Vagina (tissue), 2 donors: ENCODE data around the gene CDK5RAP3. TPM values are rescaled to one million over a fixed set of nuclear protein-coding genes. Genes with fewer than 3 reads are reported as not detected.

Source experiments
- DNase-seq, 2 donors: peaks; one replicate each; pipeline ENCODE4 v3.0.0-alpha.2; 2017; ENCODE audit errors: extremely low spot score in 2 of 2
- H3K27ac ChIP-seq: fragments of 200-600 bp; sonication (generic); one replicate; pipeline ENCODE4 v1.5.1; 2019
- H3K27me3 ChIP-seq: fragments of 200-600 bp; sonication (generic); one replicate; pipeline ENCODE4 v1.5.1; 2019
- H3K36me3 ChIP-seq, 2 donors: fragments of 200-600 bp; sonication (generic); one replicate each; pipeline ENCODE4 v1.5.1; 2017 to 2019
- H3K4me1 ChIP-seq: fragments of 200-600 bp; sonication (generic); one replicate; pipeline ENCODE4 v1.5.1; 2019
- H3K4me3 ChIP-seq, 2 donors: fragments of 200-600 bp; sonication (generic); 1 replicate in 1 of 2; 2 replicates in 1 of 2; pipeline ENCODE4 v1.5.1; 2016 to 2019
- H3K9me3 ChIP-seq: fragments of 200-600 bp; sonication (generic); one replicate; pipeline ENCODE4 v1.5.1; 2019
- POLR2A ChIP-seq, 2 donors: fragments of 450-650 bp; IDR thresholded peaks; one replicate each; pipeline ENCODE4 v1.6.1; 2017; ENCODE audit warnings: antibody characterized with exemption in 2 of 2, mild to moderate bottlenecking in 2 of 2, moderate library complexity in 2 of 2
- POLR2AphosphoS5 ChIP-seq, 2 donors: sonication (generic); formaldehyde crosslinking; IDR thresholded peaks; one replicate each; pipeline ENCODE4 v1.9.0; 2017; ENCODE audit warnings: antibody characterized with exemption in 2 of 2, mild to moderate bottlenecking in 2 of 2, low read depth in 1 of 2; ENCODE audit not compliant: insufficient read depth in 1 of 2
- intact Hi-C: fragments of 100-400 bp; cut with DNase I; formaldehyde crosslinking; loops from one replicate; pipeline ENCODE4 v1.15.1; 2023
- total RNA-seq: library from RNA; depleted of rRNA; stranded (reverse); fragments of >200 nt; gene quantifications from one replicate; pipeline ENCODE4 v1.2.3, GENCODE V29; 2016
- TF ChIP-seq, protein P1 (sequence below), 3 experiments: fragments of 450-650 bp in 2 of 3; fragments of 200-600 bp in 1 of 3; sonication (generic) in 1 of 3; IDR thresholded peaks; one replicate each; pipeline ENCODE4 v1.5.1; 2017 to 2019; ENCODE audit warnings: antibody characterized with exemption in 3 of 3, mild to moderate bottlenecking in 2 of 3, moderate library complexity in 2 of 3

The CDK5RAP3 gene
- total RNA-seq, 1 donor from 2014 or later, result 144 TPM

DNA sequence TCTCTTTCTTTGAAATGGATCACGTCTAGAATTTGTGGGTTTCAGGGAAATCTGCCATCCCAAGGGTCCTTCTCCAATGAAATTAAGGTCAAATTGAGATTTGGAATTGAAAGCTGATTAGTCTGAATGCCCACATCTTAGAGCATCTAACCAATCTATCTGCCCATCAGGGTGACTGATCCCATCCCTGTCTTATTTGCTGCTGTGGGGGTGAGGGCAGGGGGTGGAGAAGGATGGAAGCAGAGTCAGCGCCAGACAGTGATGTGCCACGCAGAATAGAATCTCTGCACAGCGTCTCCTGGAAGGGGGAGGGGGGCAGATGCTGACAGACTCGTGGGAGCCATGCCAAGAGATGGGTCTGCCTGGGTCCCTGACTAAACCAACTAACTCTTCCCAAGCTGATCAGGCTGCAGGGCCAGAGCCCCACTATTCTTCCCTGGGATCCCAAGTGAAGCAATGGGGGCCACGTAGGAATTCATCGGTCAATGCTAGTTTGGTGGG, 32.1 kb downstream of the CDK5RAP3 start:
- H3K27me3 ChIP-seq, result no peaks in the 10 kb centered on the region
- intact Hi-C loops, result no loop called here
- TF ChIP-seq, protein P1, sequence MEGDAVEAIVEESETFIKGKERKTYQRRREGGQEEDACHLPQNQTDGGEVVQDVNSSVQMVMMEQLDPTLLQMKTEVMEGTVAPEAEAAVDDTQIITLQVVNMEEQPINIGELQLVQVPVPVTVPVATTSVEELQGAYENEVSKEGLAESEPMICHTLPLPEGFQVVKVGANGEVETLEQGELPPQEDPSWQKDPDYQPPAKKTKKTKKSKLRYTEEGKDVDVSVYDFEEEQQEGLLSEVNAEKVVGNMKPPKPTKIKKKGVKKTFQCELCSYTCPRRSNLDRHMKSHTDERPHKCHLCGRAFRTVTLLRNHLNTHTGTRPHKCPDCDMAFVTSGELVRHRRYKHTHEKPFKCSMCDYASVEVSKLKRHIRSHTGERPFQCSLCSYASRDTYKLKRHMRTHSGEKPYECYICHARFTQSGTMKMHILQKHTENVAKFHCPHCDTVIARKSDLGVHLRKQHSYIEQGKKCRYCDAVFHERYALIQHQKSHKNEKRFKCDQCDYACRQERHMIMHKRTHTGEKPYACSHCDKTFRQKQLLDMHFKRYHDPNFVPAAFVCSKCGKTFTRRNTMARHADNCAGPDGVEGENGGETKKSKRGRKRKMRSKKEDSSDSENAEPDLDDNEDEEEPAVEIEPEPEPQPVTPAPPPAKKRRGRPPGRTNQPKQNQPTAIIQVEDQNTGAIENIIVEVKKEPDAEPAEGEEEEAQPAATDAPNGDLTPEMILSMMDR (IDR thresholded peaks at IDR 0.05), result no peak
- no peak for TF ChIP-seq POLR2AphosphoS5 (IDR thresholded peaks at IDR 0.05; ENCODE audit: insufficient read depth in 1 of 2, low read depth in 1 of 2)
- TF ChIP-seq POLR2A (IDR thresholded peaks at IDR 0.05), result no peak

DNA sequence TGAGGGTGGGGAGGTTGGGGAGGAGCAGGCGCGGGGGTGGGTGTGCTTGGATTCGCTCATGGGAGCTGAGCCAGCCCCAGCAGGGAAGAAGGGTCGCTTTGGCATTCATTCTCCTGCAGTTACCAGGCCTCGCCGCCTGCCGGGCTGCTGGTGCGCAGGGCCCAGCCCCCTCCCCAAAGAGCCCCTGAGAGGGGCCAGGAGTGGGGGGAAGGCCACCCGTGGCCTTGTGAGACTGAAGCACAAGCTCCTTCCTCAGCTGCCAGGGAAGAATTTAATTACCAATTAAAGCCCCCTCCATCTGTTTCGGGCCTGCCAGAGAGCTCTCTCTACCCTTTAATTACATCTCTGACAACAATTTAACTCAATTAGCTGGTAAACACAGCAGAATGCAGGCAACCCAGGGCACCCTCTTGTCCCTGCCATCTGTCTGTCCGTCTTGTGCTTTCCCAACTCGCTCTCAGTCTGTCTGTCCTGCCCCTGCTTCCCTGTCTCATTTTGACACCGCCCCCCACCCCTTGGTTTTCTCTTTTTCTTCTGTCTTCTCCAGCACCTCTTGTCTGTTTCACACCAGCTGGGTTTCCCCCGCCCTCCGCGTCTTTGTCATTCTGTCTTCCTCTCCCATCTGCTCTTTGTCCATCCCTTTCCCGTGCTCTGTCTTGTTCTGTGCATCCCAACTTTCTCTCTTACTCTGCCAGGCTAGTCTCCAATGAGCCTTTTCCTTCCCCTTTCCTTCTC, 32.7 kb downstream of the CDK5RAP3 start:
- no peak overlapping the region for H3K27ac ChIP-seq
- H3K27me3 ChIP-seq, result no peaks in the 10 kb centered on the region
- no peaks in the 10 kb centered on the region for H3K9me3 ChIP-seq

More for the DNA sequence above, 32.1 kb downstream of the CDK5RAP3 start:
- Histone ChIP-seq H3K4me1 (peaks cover 12% of the 10 kb centered on the region), H3K4me3 (no peak overlapping the region), H3K36me3 (no peaks in the 10 kb centered on the region), H3K9me3 (no peaks in the 10 kb centered on the region), H3K27ac (no peak overlapping the region)
- no peak for DNase-seq

DNA sequence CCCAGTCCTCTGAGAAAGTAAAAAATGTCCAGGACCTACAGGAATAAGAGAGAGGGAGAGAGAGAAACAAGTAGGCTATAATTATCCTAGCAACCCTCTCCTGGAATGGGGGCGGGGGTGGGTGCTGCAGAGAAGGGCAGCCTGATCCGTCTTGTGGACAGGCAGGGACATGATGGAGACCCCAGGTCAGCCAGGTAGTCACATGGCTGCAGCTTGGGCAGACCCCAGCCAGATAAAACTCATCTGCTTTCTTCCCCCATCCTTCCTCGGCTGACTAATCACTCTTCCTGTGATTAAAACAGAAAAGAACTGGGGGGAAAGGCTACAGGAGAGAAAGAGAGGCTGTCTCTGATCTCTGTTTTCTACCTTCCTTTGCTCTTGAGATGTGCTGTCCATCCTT, 34.1 kb downstream of the CDK5RAP3 start:
- Histone ChIP-seq H3K27ac (no peak overlapping the region), H3K4me1 (peaks cover 12% of the 10 kb centered on the region), H3K36me3 (no peaks in the 10 kb centered on the region), H3K4me3 (no peak overlapping the region), H3K9me3 (no peaks in the 10 kb centered on the region), H3K27me3 (no peaks in the 10 kb centered on the region)
- no peak for DNase-seq
- intact Hi-C loops, result no loop called here
- no peak for TF ChIP-seq POLR2AphosphoS5 (IDR thresholded peaks at IDR 0.05; ENCODE audit: insufficient read depth in 1 of 2, low read depth in 1 of 2)
- TF ChIP-seq, protein P1 (IDR thresholded peaks at IDR 0.05), result no peak
- TF ChIP-seq POLR2A (IDR thresholded peaks at IDR 0.05), result no peak

More for the DNA sequence above, 32.7 kb downstream of the CDK5RAP3 start:
- DNase-seq, result no peak
- Histone ChIP-seq H3K4me3 (no peak overlapping the region), H3K4me1 (peaks cover 12% of the 10 kb centered on the region), H3K36me3 (no peaks in the 10 kb centered on the region)
- intact Hi-C loops, result no loop called here
- TF ChIP-seq POLR2AphosphoS5 (IDR thresholded peaks at IDR 0.05; ENCODE audit: insufficient read depth in 1 of 2, low read depth in 1 of 2), result no peak
- TF ChIP-seq, protein P1 (IDR thresholded peaks at IDR 0.05), result no peak
- TF ChIP-seq POLR2A (IDR thresholded peaks at IDR 0.05), result no peak

DNA sequence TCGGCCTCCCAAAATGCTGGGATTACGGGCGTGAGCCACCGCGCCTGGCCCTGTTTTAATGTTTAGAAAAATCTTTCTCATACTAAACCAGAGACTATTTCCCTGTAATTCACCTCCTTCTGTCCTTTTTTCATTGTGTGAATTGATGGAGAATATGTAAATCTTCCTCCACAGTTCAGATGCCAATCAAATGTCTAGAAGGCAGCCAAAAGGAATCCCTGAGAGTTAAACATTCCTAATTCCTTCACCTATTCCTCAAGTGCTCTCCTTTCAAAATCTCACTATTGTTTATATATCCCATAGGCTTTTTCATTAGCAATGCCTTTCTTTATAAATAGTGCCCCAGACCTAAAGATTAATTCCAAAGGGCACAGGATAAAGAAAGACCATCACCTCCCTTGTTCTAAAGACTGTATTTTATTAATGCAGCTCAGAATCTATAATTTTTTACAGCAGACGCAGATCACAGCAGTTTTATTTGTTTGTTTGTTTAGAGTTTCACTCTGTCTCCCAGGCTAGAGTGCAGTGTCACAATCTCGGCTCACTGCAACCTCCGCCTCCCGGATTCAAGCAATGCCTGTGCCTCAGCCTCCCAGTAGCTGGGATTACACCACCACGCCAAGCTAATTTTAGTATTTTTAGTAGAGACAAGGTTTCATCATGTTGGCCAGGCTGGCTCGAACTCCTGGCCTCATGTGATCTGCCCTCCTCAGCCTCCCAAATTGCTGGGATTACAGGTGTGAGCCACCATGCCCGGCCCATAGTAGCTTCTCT, 36.2 kb downstream of the CDK5RAP3 start:
- Histone ChIP-seq H3K27me3 (no peaks in the 10 kb centered on the region), H3K4me1 (peaks cover 19% of the 10 kb centered on the region), H3K36me3 (no peaks in the 10 kb centered on the region), H3K9me3 (no peaks in the 10 kb centered on the region), H3K27ac (no peak overlapping the region), H3K4me3 (no peak overlapping the region)
- TF ChIP-seq POLR2A (IDR thresholded peaks at IDR 0.05) (no peak), POLR2AphosphoS5 (IDR thresholded peaks at IDR 0.05; ENCODE audit: insufficient read depth in 1 of 2, low read depth in 1 of 2) (no peak)
- TF ChIP-seq, protein P1 (IDR thresholded peaks at IDR 0.05), result no peak
- intact Hi-C loops, result no loop called here
- DNase-seq, result no peak
